Measurements from ENCODE around the gene SVOPL.

DNA sequence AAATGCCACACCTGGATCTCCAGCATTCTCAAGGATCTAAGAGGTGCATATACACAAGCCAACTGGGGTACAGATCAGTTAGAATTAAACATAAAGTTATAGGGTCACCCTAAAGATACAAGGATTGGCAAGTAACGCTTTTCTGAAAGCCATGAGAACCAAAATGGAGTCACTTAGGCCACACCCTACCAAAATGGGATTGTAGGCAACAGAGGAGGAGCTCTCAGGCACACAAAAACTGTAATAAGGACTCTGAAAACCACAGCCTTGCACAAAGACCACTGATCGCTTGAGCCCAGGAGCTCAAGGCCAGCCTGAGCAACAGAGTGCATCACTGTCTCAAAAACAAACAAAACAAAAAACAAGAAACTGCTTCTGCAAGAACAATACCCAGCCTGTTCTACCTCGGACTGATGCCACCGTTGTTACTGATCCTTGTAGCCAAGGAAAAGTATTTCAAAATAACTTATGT, 35.5 kb downstream of the SVOPL start:
- TF ChIP-seq, protein P1, sequence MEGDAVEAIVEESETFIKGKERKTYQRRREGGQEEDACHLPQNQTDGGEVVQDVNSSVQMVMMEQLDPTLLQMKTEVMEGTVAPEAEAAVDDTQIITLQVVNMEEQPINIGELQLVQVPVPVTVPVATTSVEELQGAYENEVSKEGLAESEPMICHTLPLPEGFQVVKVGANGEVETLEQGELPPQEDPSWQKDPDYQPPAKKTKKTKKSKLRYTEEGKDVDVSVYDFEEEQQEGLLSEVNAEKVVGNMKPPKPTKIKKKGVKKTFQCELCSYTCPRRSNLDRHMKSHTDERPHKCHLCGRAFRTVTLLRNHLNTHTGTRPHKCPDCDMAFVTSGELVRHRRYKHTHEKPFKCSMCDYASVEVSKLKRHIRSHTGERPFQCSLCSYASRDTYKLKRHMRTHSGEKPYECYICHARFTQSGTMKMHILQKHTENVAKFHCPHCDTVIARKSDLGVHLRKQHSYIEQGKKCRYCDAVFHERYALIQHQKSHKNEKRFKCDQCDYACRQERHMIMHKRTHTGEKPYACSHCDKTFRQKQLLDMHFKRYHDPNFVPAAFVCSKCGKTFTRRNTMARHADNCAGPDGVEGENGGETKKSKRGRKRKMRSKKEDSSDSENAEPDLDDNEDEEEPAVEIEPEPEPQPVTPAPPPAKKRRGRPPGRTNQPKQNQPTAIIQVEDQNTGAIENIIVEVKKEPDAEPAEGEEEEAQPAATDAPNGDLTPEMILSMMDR (IDR thresholded peaks at IDR 0.05; ENCODE audit: low read depth, low read length, missing input control): no peak
- no peak for TF ChIP-seq RAD21 (IDR thresholded peaks at IDR 0.05)
- TF ChIP-seq TAF1 (conservative IDR thresholded peaks at IDR 0.05): no peak
- TF ChIP-seq GABPA (IDR thresholded peaks at IDR 0.05 in 1 of 2, conservative IDR thresholded peaks at IDR 0.05 in 1 of 2): no peak
- TF ChIP-seq, protein P2, sequence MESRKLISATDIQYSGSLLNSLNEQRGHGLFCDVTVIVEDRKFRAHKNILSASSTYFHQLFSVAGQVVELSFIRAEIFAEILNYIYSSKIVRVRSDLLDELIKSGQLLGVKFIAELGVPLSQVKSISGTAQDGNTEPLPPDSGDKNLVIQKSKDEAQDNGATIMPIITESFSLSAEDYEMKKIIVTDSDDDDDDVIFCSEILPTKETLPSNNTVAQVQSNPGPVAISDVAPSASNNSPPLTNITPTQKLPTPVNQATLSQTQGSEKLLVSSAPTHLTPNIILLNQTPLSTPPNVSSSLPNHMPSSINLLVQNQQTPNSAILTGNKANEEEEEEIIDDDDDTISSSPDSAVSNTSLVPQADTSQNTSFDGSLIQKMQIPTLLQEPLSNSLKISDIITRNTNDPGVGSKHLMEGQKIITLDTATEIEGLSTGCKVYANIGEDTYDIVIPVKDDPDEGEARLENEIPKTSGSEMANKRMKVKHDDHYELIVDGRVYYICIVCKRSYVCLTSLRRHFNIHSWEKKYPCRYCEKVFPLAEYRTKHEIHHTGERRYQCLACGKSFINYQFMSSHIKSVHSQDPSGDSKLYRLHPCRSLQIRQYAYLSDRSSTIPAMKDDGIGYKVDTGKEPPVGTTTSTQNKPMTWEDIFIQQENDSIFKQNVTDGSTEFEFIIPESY (IDR thresholded peaks at IDR 0.05): no peak
- no peak for TF ChIP-seq FOXA1 (IDR thresholded peaks at IDR 0.05)
- no peak for TF ChIP-seq HNF4G (IDR thresholded peaks at IDR 0.05)
- no peak for TF ChIP-seq EGR1 (IDR thresholded peaks at IDR 0.05; ENCODE audit: low read depth in 2 of 2)
- TF ChIP-seq JUND (IDR thresholded peaks at IDR 0.05): no peak
- TF ChIP-seq YY1 (IDR thresholded peaks at IDR 0.05): no peak

Data from liver (tissue), 3 donors.